Bronchial epithelial cell (primary cell): ENCODE data around the gene SEC24C. TPM values are rescaled to one million over a fixed set of nuclear protein-coding genes. Genes with fewer than 3 reads are reported as not detected.
A peak's percentile ranks its signal among the peaks of the same experiment; 100 is the strongest.
"Not testable (repeated sequence)": the region's sequence is repeated elsewhere in the genome, so short reads cannot be mapped to it uniquely, and the experiment has no call there.

Source experiments
- DNase-seq: peaks from one replicate; pipeline ENCODE4 v3.0.0-alpha.2; 2010; ENCODE audit warnings: low read depth
- FAIRE-seq: peaks from 2 replicates; lab custom pipeline; 2011; peaks lifted over from hg19 to GRCh38; lab: Jason Lieb, UNC
- H3K27me3 ChIP-seq: 2 replicates; pipeline ENCODE4 v1.5.1; 2011; ENCODE audit warnings: low read length; ENCODE audit not compliant: control insufficient read depth, insufficient read depth
- H3K36me3 ChIP-seq: 2 replicates; pipeline ENCODE4 v1.5.1; 2011; ENCODE audit warnings: low read length; ENCODE audit not compliant: control insufficient read depth, insufficient read depth
- H3K4me3 ChIP-seq: 2 replicates; pipeline ENCODE4 v1.5.1; 2011; ENCODE audit warnings: mild to moderate bottlenecking, low read depth, low read length, control low read depth
- CTCF ChIP-seq: IDR thresholded peaks from 2 replicates; pipeline ENCODE4 v1.5.1; 2011; ENCODE audit warnings: mild to moderate bottlenecking, moderate library complexity, low read length, control low read depth, inconsistent platforms; ENCODE audit not compliant: insufficient read depth, severe bottlenecking
- total RNA-seq: library from RNA; depleted of rRNA; stranded (reverse); fragments of >200 nt; gene quantifications from 2 replicates; pipeline ENCODE4 v1.2.1, GENCODE V29; 2014

The SEC24C gene
- total RNA-seq = 55.0 and 92.4 TPM in 2 replicates

- DNase-seq = peak; percentile 86
- no peak for FAIRE-seq
- no peaks in the 10 kb centered on the region for H3K27me3 ChIP-seq
- peaks cover 2% of the 10 kb centered on the region for H3K36me3 ChIP-seq
- peak within 1 kb of the TSS; percentile 81 for H3K4me3 ChIP-seq
- no peak for TF ChIP-seq CTCF
Observed at GRCh38 chr10:73743905-73744663, at the start of gene SEC24C. Gene SEC24C (plus strand): TSS chr10:73744372. CDS start chr10:73746833, 2,461 bp downstream.

GRCh38 chr10:73695302-73695701 is 48.9 kb upstream of the SEC24C start:
- not testable (repeated sequence) for FAIRE-seq, DNase-seq

GRCh38 chr10:73697675-73698159 is 46.5 kb upstream of the SEC24C start, which contains the start of gene AGAP5:
Gene AGAP5 (minus strand): TSS chr10:73698109. CDS start chr10:73697755, 354 bp downstream.
- not testable (repeated sequence) for H3K36me3 ChIP-seq, H3K27me3 ChIP-seq, H3K4me3 ChIP-seq, DNase-seq, FAIRE-seq

More at GRCh38 chr10:73695302-73695701, 48.9 kb upstream of the SEC24C start:
- H3K36me3 ChIP-seq, H3K27me3 ChIP-seq, H3K4me3 ChIP-seq: not testable (repeated sequence)

GRCh38 chr10:73698819-73699218 is 45.4 kb upstream of the SEC24C start:
- not testable (repeated sequence) for FAIRE-seq, H3K4me3 ChIP-seq, H3K36me3 ChIP-seq, H3K27me3 ChIP-seq, DNase-seq

GRCh38 chr10:73703924-73704323 is 40.2 kb upstream of the SEC24C start:
- H3K36me3 ChIP-seq, DNase-seq, FAIRE-seq, H3K27me3 ChIP-seq, H3K4me3 ChIP-seq: not testable (repeated sequence)

- peak; percentile 27 for DNase-seq
- not testable (repeated sequence) for H3K4me3 ChIP-seq, FAIRE-seq, H3K27me3 ChIP-seq, H3K36me3 ChIP-seq
Observed at GRCh38 chr10:73705506-73706072, 38.6 kb upstream of the SEC24C start.

- not testable (repeated sequence) for H3K36me3 ChIP-seq, H3K27me3 ChIP-seq, H3K4me3 ChIP-seq, FAIRE-seq
- DNase-seq = peak; percentile 13
Observed at GRCh38 chr10:73706488-73706887, 37.7 kb upstream of the SEC24C start.

- H3K27me3 ChIP-seq, H3K36me3 ChIP-seq, FAIRE-seq, H3K4me3 ChIP-seq, DNase-seq: not testable (repeated sequence)
Observed at GRCh38 chr10:73707628-73708027, 36.5 kb upstream of the SEC24C start.

GRCh38 chr10:73708122-73708521 is 36.0 kb upstream of the SEC24C start:
- not testable (repeated sequence) for H3K36me3 ChIP-seq, H3K27me3 ChIP-seq, FAIRE-seq, DNase-seq, H3K4me3 ChIP-seq

GRCh38 chr10:73711683-73712082 is 32.5 kb upstream of the SEC24C start:
- H3K4me3 ChIP-seq, H3K27me3 ChIP-seq, DNase-seq, FAIRE-seq, H3K36me3 ChIP-seq: not testable (repeated sequence)

- FAIRE-seq, H3K4me3 ChIP-seq, H3K27me3 ChIP-seq, DNase-seq, H3K36me3 ChIP-seq: not testable (repeated sequence)
Observed at GRCh38 chr10:73713912-73714311, 30.3 kb upstream of the SEC24C start.

GRCh38 chr10:73714483-73714882 is 29.7 kb upstream of the SEC24C start:
- not testable (repeated sequence) for FAIRE-seq, H3K36me3 ChIP-seq, H3K4me3 ChIP-seq

More at GRCh38 chr10:73714483-73714882, 29.7 kb upstream of the SEC24C start:
- H3K27me3 ChIP-seq, DNase-seq: not testable (repeated sequence)
